Stomach smooth muscle (tissue), 2 donors: ENCODE results near the gene CYP4F3.
"Not testable (repeated sequence)": the region's sequence is repeated elsewhere in the genome, so short reads cannot be mapped to it uniquely, and the experiment has no call there.

Experiments
- H3K27ac ChIP-seq: one replicate; pipeline ENCODE4 v1.7.0; 2013; ENCODE audit warnings: mild to moderate bottlenecking, low read length, inconsistent platforms
- H3K27me3 ChIP-seq, 2 donors: one replicate each; pipeline ENCODE4 v1.7.0; 2013; ENCODE audit warnings: low read length in 2 of 2; ENCODE audit not compliant: insufficient read depth in 2 of 2, control insufficient read depth in 1 of 2
- H3K36me3 ChIP-seq, 2 donors: one replicate each; pipeline ENCODE4 v1.7.0; 2013; ENCODE audit warnings: low read length in 2 of 2; ENCODE audit not compliant: control insufficient read depth in 2 of 2, insufficient read depth in 2 of 2
- H3K4me1 ChIP-seq: one replicate; pipeline ENCODE4 v1.7.0; 2013; ENCODE audit warnings: low read length; ENCODE audit not compliant: control insufficient read depth, insufficient read depth
- H3K4me3 ChIP-seq, 2 donors: one replicate each; pipeline ENCODE4 v1.7.0; 2013; ENCODE audit warnings: low read length in 2 of 2
- H3K9ac ChIP-seq, 2 donors: one replicate each; pipeline ENCODE4 v1.7.0; 2013; ENCODE audit warnings: low read length in 2 of 2, mild to moderate bottlenecking in 1 of 2
- H3K9me3 ChIP-seq, 2 donors: one replicate each; pipeline ENCODE4 v1.7.0; 2013; ENCODE audit warnings: low read length in 2 of 2; ENCODE audit not compliant: control insufficient read depth in 2 of 2
- donor health status: healthy.
- donor health status: Pancreatic carcinoma.

Gene CYP4F3

DNA sequence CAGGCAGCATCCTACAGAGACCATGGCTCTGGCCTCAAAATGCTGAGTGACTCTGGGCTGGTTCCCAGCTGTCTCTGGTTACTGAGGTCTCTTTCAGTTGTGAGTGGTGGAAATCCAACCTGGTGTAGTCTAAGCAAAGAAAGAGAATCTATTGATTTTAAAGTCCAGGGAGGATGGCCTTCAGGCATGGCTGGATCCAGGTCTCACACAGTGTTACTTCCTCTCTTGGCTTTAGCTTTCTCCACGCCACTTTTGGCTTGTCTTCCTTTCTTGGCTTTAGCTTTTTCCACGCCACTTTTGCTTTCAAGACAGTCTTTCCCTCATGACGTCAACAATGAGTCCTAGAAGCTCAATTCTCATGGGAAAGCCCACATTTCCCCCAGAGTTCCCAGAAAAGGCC lies 4.1 kb downstream of the CYP4F3 start:
- H3K4me3 ChIP-seq, result no peak overlapping the region
- peaks cover 4% of the 10 kb centered on the region for H3K4me1 ChIP-seq
- peaks cover 0 to 2% of the 10 kb centered on the region in 2 donors for H3K9me3 ChIP-seq
- no peak overlapping the region for H3K9ac ChIP-seq
- peaks cover 0 to 5% of the 10 kb centered on the region in 2 donors for H3K27me3 ChIP-seq
- no peaks in the 10 kb centered on the region for H3K36me3 ChIP-seq
- H3K27ac ChIP-seq, result no peak overlapping the region

DNA sequence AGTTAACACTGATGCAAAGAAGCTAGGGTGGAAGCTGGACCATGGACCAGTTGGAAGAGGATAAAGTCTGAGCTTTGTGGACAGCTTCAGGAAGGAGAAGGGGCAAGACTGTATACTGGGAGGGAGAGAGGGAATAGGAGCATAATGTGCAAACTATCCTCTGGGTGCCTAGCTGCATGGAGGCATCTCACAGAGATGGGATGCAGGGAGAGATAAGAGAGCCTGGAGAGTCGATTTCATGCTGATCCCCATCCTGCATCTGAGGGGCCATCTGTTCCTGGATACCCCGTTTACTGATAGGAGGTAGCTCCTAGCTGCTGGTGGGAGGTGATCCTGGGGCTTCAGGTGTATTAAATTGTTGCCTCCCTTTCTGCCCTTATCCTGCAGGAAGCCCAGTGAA lies 8.8 kb downstream of the CYP4F3 start:
- H3K27me3 ChIP-seq, result peaks cover 0 to 15% of the 10 kb centered on the region in 2 donors
- no peak overlapping the region for H3K27ac ChIP-seq
- no peak overlapping the region for H3K9ac ChIP-seq
- no peaks in the 10 kb centered on the region for H3K4me1 ChIP-seq
- H3K4me3 ChIP-seq, result no peak overlapping the region
- no peaks in the 10 kb centered on the region for H3K36me3 ChIP-seq
- H3K9me3 ChIP-seq, result peaks cover 0 to 2% of the 10 kb centered on the region in 2 donors

DNA sequence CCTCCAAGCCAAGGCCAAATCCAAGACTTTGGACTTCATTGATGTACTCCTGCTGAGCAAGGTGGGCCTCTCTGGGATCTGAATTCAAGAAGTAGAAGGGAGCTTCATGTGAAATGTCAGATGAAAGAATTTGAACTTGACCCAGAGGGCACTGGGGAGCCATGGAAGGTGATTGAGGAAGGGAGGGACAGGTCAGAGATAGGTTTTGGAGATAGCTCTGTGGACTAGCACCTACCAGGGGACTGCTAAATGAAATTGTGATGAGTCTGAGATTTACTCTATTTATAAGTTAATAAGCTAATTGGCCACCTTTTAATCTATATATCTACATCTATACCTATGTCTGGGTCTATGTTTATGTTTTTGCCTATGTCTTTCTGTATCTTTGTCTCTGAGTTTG lies 9.4 kb downstream of the CYP4F3 start:
- not testable (repeated sequence) for H3K36me3 ChIP-seq, H3K9ac ChIP-seq, H3K9me3 ChIP-seq, H3K27ac ChIP-seq, H3K4me1 ChIP-seq, H3K4me3 ChIP-seq
- peaks cover 0 to 15% of the 10 kb centered on the region in 2 donors for H3K27me3 ChIP-seq

DNA sequence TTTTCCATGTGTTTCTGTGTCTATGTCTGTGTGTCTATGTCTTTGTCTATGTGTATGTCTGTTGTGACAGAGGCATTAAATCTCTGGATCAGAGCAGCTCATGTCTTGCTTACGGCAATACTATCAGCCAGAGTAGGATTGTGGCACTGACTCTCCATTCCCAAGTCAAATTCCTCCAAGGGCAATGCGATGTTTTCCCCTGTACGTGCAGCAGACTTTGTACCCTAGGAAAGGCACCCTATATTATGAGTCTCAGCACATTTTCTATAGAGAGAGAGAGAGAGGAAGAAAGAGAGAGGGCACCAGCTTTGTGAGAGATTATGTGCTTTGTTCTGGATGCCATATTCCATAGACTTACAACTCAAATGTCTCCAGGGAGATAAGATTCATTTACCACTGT lies 11.1 kb downstream of the CYP4F3 start:
- no peak overlapping the region for H3K27ac ChIP-seq

DNA sequence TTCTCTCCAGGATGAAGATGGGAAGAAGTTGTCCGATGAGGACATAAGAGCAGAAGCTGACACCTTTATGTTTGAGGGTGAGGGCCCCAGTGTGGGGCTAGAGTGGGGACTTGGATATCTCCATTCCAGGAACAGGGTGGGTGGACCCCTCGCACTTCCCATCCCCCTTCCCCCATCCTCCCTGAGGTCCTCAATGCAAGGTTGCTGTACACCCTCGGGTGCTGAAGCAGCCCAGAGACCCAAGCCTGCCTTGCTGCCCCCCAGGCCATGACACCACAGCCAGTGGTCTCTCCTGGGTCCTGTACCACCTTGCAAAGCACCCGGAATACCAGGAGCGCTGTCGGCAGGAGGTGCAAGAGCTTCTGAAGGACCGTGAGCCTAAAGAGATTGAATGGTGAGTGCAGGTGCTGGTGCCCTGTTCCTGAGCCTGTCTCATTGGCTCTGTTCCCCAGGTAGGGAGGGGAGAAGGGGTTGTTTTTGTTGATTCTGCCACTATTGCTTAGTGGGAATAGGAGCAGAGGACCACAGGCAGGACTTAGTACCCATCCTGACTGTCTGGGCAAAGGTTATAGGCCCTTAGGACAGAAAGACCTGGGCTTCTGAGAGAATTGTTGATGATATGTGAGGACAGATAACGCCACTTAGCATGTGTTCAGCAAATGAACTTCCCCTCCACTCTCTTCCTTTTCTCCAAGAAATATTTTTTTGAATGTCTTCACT lies 12.0 kb downstream of the CYP4F3 start:
- H3K4me3 ChIP-seq, result no peak overlapping the region
- no peaks in the 10 kb centered on the region for H3K4me1 ChIP-seq
- H3K27ac ChIP-seq, result no peak overlapping the region
- H3K27me3 ChIP-seq, result peaks cover 0 to 10% of the 10 kb centered on the region in 2 donors
- no peak overlapping the region for H3K9ac ChIP-seq
- no peaks in the 10 kb centered on the region for H3K36me3 ChIP-seq
- H3K9me3 ChIP-seq, result no peaks in the 10 kb centered on the region

More for the DNA sequence above, 11.1 kb downstream of the CYP4F3 start:
- Histone ChIP-seq H3K9me3 (no peaks in the 10 kb centered on the region), H3K27me3 (peaks cover 0 to 11% of the 10 kb centered on the region in 2 donors), H3K4me1 (no peaks in the 10 kb centered on the region), H3K9ac (no peak overlapping the region), H3K36me3 (no peaks in the 10 kb centered on the region), H3K4me3 (no peak overlapping the region)

DNA sequence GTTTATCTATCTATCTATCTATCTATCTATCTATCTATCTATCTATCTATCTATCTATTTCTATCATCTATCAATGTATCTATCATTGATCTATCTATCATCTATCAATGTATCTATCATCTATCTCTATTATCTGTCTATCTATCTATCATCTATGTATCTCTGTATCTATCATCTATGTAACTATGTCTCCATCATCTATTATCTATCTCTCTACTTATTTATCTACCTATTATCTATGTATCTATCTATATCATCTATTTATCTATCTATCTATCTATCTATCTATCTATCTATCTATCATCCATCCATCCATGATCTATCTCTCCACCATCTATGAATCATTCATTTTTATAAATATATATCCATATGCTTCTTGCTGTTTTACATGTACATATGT lies 15.8 kb downstream of the CYP4F3 start:
- peaks cover 0 to 13% of the 10 kb centered on the region in 2 donors for H3K27me3 ChIP-seq
- H3K9me3 ChIP-seq, result peaks cover 0 to 3% of the 10 kb centered on the region in 2 donors
- H3K4me1 ChIP-seq, result no peaks in the 10 kb centered on the region
- H3K9ac ChIP-seq, result no peak overlapping the region
- H3K27ac ChIP-seq, result no peak overlapping the region
- no peaks in the 10 kb centered on the region for H3K36me3 ChIP-seq
- H3K4me3 ChIP-seq, result no peak overlapping the region

DNA sequence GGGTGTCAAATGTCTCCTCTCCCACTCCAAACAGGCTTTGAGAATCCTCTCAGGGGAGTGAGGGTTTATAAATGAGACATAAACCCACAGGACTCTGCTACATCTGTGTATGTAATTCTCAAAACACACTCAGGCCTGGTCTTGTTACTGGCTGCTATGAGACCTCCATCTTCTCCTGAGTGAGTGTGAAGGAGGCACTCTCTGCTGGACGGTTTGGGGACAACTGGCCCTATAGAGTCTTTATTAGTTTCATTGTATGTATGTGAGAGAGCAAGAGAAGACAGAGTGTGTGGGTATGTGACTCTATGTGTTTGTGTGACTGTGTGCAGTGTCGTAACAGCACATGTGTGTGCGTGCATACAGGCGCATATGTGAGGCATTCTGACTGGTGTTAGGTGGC lies 22.6 kb downstream of the CYP4F3 start:
- Histone ChIP-seq H3K9me3 (peaks cover 0 to 3% of the 10 kb centered on the region in 2 donors), H3K4me3 (no peak overlapping the region), H3K27ac (no peak overlapping the region), H3K4me1 (no peaks in the 10 kb centered on the region), H3K27me3 (peaks cover 0 to 14% of the 10 kb centered on the region in 2 donors), H3K9ac (no peak overlapping the region), H3K36me3 (no peaks in the 10 kb centered on the region)

DNA sequence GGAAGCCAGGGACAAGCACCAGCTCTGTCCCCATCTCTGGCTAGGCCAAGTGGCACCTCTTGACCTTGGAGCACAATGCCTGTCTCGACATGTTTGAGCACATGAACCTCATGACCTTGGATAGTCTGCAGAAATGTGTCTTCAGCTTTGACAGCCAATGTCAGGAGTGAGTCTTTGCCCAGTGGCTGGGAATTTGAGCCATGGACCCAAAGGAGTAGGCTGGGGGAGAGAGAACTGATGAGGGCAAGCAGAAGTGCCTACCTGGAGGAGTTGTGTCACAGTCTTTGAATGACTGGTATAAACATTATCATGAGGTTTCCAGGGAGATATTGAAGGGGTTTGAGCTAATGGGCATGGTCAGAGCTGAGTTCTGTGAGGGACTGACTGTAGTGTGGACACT lies 25.5 kb downstream of the CYP4F3 start:
- peaks cover 0 to 14% of the 10 kb centered on the region in 2 donors for H3K27me3 ChIP-seq
- H3K9ac ChIP-seq, result no peak overlapping the region
- H3K9me3 ChIP-seq, result peaks cover 0 to 2% of the 10 kb centered on the region in 2 donors
- no peak overlapping the region for H3K4me3 ChIP-seq
- no peak overlapping the region for H3K27ac ChIP-seq
- H3K4me1 ChIP-seq, result no peaks in the 10 kb centered on the region
- no peaks in the 10 kb centered on the region for H3K36me3 ChIP-seq

DNA sequence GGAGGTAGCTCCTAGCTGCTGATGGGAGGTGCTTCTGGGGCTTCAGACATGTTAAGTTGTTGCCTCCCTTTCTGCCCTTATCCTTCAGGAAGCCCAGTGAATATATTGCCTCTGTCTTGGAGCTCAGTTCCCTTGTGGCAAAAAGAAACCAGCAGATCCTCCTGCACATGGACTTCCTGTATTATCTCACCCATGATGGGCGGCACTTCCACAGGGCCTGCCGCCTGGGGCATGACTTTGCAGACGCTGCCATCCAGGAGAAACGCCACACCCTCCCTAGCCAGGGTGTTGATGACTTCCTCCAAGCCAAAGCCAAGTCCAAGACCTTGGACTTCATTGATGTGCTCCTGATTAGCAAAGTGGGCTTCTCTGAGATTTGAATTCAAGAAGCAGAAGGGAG lies 26.2 kb downstream of the CYP4F3 start:
- no peak overlapping the region for H3K9ac ChIP-seq
- H3K36me3 ChIP-seq, result no peaks in the 10 kb centered on the region
- peaks cover 0 to 14% of the 10 kb centered on the region in 2 donors for H3K27me3 ChIP-seq
- H3K9me3 ChIP-seq, result no peaks in the 10 kb centered on the region
- no peak overlapping the region for H3K4me3 ChIP-seq
- H3K4me1 ChIP-seq, result no peaks in the 10 kb centered on the region
- no peak overlapping the region for H3K27ac ChIP-seq

DNA sequence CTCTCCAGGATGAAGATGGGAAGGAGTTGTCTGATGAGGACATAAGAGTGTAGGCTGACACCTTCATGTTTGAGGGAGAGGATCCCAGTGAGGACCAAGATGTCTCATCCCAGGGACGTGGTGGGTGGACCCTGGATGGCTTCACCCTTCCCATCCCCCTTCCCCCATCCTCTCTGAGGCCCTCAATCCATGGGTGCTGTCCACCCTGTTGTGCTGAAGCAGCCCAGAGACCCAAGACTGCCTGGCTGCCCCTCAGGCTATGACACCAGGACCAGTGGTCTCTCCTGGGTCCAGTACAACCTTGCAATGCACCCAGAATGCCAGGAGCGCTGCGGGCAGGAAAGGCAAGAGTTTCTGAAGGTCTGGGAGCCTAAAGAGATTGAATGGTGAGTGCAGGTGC lies 28.7 kb downstream of the CYP4F3 start:
- Histone ChIP-seq H3K9me3 (no peaks in the 10 kb centered on the region), H3K27me3 (peaks cover 0 to 8% of the 10 kb centered on the region in 2 donors), H3K9ac (no peak overlapping the region), H3K4me3 (no peak overlapping the region), H3K27ac (no peak overlapping the region), H3K36me3 (no peaks in the 10 kb centered on the region), H3K4me1 (peaks cover 18% of the 10 kb centered on the region)

DNA sequence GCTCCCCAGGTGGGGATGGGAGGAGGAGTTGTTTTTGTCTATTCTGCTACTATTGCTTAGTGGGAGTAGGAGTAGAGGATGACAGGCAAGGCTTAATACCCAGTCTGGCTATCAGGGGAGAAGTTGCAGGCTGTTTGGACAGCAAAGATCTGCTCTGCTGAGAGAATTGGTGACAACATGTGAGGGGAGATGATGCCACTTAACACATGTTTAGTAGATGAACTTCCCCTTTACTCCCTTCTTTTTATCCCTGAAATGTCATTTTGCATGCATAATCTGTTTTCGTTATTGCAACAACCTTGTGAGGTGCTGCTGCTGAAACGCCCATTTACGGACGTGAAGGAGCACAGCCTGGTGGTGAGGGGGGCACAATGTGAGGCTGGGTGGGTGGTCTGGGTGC lies 29.2 kb downstream of the CYP4F3 start:
- Histone ChIP-seq H3K4me3 (no peak overlapping the region), H3K4me1 (peaks cover 18% of the 10 kb centered on the region), H3K27ac (no peak overlapping the region), H3K9me3 (no peaks in the 10 kb centered on the region), H3K9ac (no peak overlapping the region), H3K27me3 (peaks cover 0 to 8% of the 10 kb centered on the region in 2 donors), H3K36me3 (no peaks in the 10 kb centered on the region)
